Suprapubic skin (tissue), 4 donors: Measurements from ENCODE around the gene DYNLRB1. TPM values are rescaled to one million over a fixed set of nuclear protein-coding genes. Genes with fewer than 3 reads are reported as not detected.
A peak's percentile ranks its signal among the peaks of the same experiment; 100 is the strongest.

Experiments
- DNase-seq, 2 donors: peaks; one replicate each; pipeline ENCODE4 v3.0.0-alpha.2; 2019; ENCODE audit warnings: low spot score in 2 of 2
- H3K27ac ChIP-seq: fragments of 200-600 bp; sonication (generic); one replicate; pipeline ENCODE4 v1.5.1; 2019
- H3K27me3 ChIP-seq: fragments of 200-600 bp; sonication (generic); one replicate; pipeline ENCODE4 v1.5.1; 2019
- H3K36me3 ChIP-seq: fragments of 200-600 bp; sonication (generic); one replicate; pipeline ENCODE4 v1.5.1; 2019
- H3K4me1 ChIP-seq: fragments of 200-600 bp; sonication (generic); one replicate; pipeline ENCODE4 v1.5.1; 2019
- H3K4me3 ChIP-seq: fragments of 200-600 bp; sonication (generic); one replicate; pipeline ENCODE4 v1.5.1; 2019; ENCODE audit warnings: mild to moderate bottlenecking
- H3K9me3 ChIP-seq: fragments of 200-600 bp; sonication (generic); one replicate; pipeline ENCODE4 v1.5.1; 2019
- CTCF ChIP-seq, 2 donors: fragments of 200-600 bp in 1 of 2; fragments of 450-650 bp in 1 of 2; sonication (generic) in 1 of 2; IDR thresholded peaks; one replicate each; pipeline ENCODE4 v1.5.1; 2016 to 2019; ENCODE audit warnings: antibody characterized with exemption in 2 of 2, mild to moderate bottlenecking in 1 of 2, moderate library complexity in 1 of 2
- EP300 ChIP-seq: sonication (generic); formaldehyde crosslinking; IDR thresholded peaks from one replicate; pipeline ENCODE4 v1.6.1; 2017; ENCODE audit warnings: antibody characterized with exemption
- POLR2A ChIP-seq, 2 donors: fragments of 450-650 bp; IDR thresholded peaks; one replicate each; pipeline ENCODE4 v1.6.1; 2017; ENCODE audit warnings: antibody characterized with exemption in 2 of 2, mild to moderate bottlenecking in 2 of 2, moderate library complexity in 2 of 2
- POLR2AphosphoS5 ChIP-seq, 3 donors: sonication (generic); formaldehyde crosslinking; IDR thresholded peaks; one replicate each; pipeline ENCODE4 v1.6.1; 2017; ENCODE audit warnings: antibody characterized with exemption in 3 of 3
- WGBS: methylation state at CpG from one replicate; pipeline ENCODE4 v1.1.5; 2018; 5-methylcytosine and 5-hydroxymethylcytosine counted together
- total RNA-seq, 4 donors: library from RNA; depleted of rRNA; stranded (reverse); fragments of >200 nt; gene quantifications; one replicate each; pipeline ENCODE4 v1.1.0, GENCODE V29; 2016

The DYNLRB1 gene
- total RNA-seq, 4 donors from 2014 or later, result 143 to 270 (median 225) TPM

- TF ChIP-seq EP300, result no peak
- no peak overlapping the region for H3K27ac ChIP-seq
- H3K9me3 ChIP-seq, result no peaks in the 10 kb centered on the region
- DNase-seq, result no peak
- H3K4me1 ChIP-seq, result no peaks in the 10 kb centered on the region
- no peaks in the 10 kb centered on the region for H3K27me3 ChIP-seq
- 95% methylated on average over 3 of the region's 3 CpGs for WGBS
- no peak overlapping the region for H3K4me3 ChIP-seq
- peaks cover 45% of the 10 kb centered on the region for H3K36me3 ChIP-seq
Measured at GRCh38 chr20:34506480-34506879, 9.7 kb upstream of the DYNLRB1 start.

GRCh38 chr20:34507702-34508413 is 8.4 kb upstream of the DYNLRB1 start:
- no peak for DNase-seq
- Histone ChIP-seq H3K4me1 (peaks cover 5% of the 10 kb centered on the region), H3K4me3 (no peak overlapping the region), H3K9me3 (no peaks in the 10 kb centered on the region), H3K27ac (no peak overlapping the region), H3K27me3 (no peaks in the 10 kb centered on the region), H3K36me3 (peaks cover 45% of the 10 kb centered on the region)
- TF ChIP-seq EP300 (no peak), POLR2A (IDR thresholded peaks at IDR 0.05) (no peak), POLR2AphosphoS5 (IDR thresholded peaks at IDR 0.05) (no peak), CTCF (IDR thresholded peaks at IDR 0.05) (no peak)
- WGBS, result 91% methylated on average over 4 of the region's 4 CpGs

GRCh38 chr20:34510575-34510974 is 5.6 kb upstream of the DYNLRB1 start:
- H3K27ac ChIP-seq, result no peak overlapping the region
- peaks cover 31% of the 10 kb centered on the region for H3K36me3 ChIP-seq
- no peak for TF ChIP-seq CTCF (IDR thresholded peaks at IDR 0.05)
- no peak for TF ChIP-seq EP300
- TF ChIP-seq POLR2A (IDR thresholded peaks at IDR 0.05), result no peak
- no peak for TF ChIP-seq POLR2AphosphoS5 (IDR thresholded peaks at IDR 0.05)
- WGBS, result 92% methylated on average over 1 of the region's 1 CpG
- H3K9me3 ChIP-seq, result no peaks in the 10 kb centered on the region
- DNase-seq, result no peak
- H3K4me3 ChIP-seq, result no peak overlapping the region
- peaks cover 26% of the 10 kb centered on the region for H3K4me1 ChIP-seq
- H3K27me3 ChIP-seq, result no peaks in the 10 kb centered on the region

GRCh38 chr20:34511891-34512265 is 4.3 kb upstream of the DYNLRB1 start:
- peaks cover 30% of the 10 kb centered on the region for H3K4me1 ChIP-seq
- no peak overlapping the region for H3K4me3 ChIP-seq
- H3K36me3 ChIP-seq, result peaks cover 21% of the 10 kb centered on the region
- no peak for DNase-seq
- no peak overlapping the region for H3K27ac ChIP-seq
- no peaks in the 10 kb centered on the region for H3K9me3 ChIP-seq
- TF ChIP-seq EP300 (no peak), CTCF (IDR thresholded peaks at IDR 0.05) (no peak), POLR2A (IDR thresholded peaks at IDR 0.05) (no peak), POLR2AphosphoS5 (IDR thresholded peaks at IDR 0.05) (no peak)
- H3K27me3 ChIP-seq, result no peaks in the 10 kb centered on the region
- WGBS, result 89% methylated on average over 3 of the region's 3 CpGs

DNA sequence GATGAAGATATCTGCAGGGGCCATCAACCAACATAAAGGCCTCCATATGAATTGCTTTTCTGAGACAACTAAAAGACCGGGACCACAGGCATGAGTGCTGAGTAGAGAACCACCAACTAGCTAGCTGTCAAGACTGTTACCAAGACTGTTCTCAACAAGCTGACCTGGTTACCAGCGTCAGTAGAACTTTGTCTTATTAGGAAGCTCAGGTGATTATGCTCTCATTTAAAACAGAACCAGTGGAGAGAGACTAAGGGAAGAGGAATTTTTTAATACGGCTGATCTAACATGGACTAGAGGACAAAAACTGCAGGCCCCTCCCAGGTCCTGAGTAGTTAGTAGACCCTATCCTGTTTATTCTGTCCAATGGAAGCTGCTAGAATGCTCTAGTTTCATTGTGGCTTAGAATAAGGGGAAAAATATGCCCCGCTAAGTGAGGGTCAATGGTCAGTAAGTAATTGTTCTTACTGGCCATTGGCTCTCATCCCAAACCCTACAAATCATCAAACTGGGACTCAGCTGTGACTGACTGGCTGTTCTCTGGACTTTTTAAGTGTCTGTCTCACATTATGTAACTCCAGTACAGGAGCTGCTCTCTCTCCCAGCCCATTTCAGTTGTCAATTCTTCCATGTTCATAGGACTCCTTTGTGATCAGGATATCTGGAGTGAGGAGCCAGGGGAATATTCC is 3.8 kb upstream of the DYNLRB1 start:
- H3K4me3 ChIP-seq, result no peak overlapping the region
- peaks cover 35% of the 10 kb centered on the region for H3K4me1 ChIP-seq
- H3K9me3 ChIP-seq, result no peaks in the 10 kb centered on the region
- H3K27me3 ChIP-seq, result no peaks in the 10 kb centered on the region
- WGBS, result 89% methylated on average over 4 of the region's 4 CpGs
- no peak for TF ChIP-seq POLR2AphosphoS5 (IDR thresholded peaks at IDR 0.05)
- TF ChIP-seq EP300, result no peak
- TF ChIP-seq CTCF (IDR thresholded peaks at IDR 0.05), result no peak
- TF ChIP-seq POLR2A (IDR thresholded peaks at IDR 0.05), result no peak
- peak overlapping the region; percentile 68 for H3K27ac ChIP-seq
- peaks cover 20% of the 10 kb centered on the region for H3K36me3 ChIP-seq
- DNase-seq, result no peak
